Tibial artery (tissue), 4 donors: Measurements from ENCODE around the gene DOCK1.

ENCODE experiments used
- DNase-seq, 2 donors: peaks; one replicate each; pipeline ENCODE4 v3.0.0-alpha.2; 2019
- H3K27ac ChIP-seq, 2 donors: fragments of 200-600 bp; sonication (generic) in 1 of 2; 1 replicate in 1 of 2; 2 replicates in 1 of 2; pipeline ENCODE4 v1.5.1; 2018 to 2019; ENCODE audit warnings: mild to moderate bottlenecking in 1 of 2
- H3K27me3 ChIP-seq, 2 donors: fragments of 200-600 bp; sonication (generic) in 1 of 2; one replicate each; pipeline versions ENCODE4 v1.5.1 to v1.6.0; 2016 to 2019
- H3K36me3 ChIP-seq, 3 donors: fragments of 200-600 bp; sonication (generic) in 2 of 3; one replicate each; pipeline ENCODE4 v1.5.1; 2016 to 2019; ENCODE audit warnings: mild to moderate bottlenecking in 2 of 3
- H3K4me1 ChIP-seq, 4 donors: fragments of 200-600 bp; sonication (generic) in 2 of 4; 1 replicate in 3 of 4; 2 replicates in 1 of 4; pipeline ENCODE4 v1.5.1; 2016 to 2019
- H3K4me3 ChIP-seq, 2 donors: fragments of 200-600 bp; sonication (generic) in 1 of 2; 1 replicate in 1 of 2; 2 replicates in 1 of 2; pipeline ENCODE4 v1.5.1; 2018 to 2019; ENCODE audit warnings: mild to moderate bottlenecking in 2 of 2
- H3K9me3 ChIP-seq, 3 donors: fragments of 200-600 bp; sonication (generic) in 1 of 3; one replicate each; pipeline ENCODE4 v1.5.1; 2016 to 2019
- intact Hi-C: fragments of 100-400 bp; cut with DNase I; formaldehyde crosslinking; loops from one replicate; pipeline ENCODE4 v1.15.0; 2023; ENCODE audit warnings: low total_unique reads
- TF ChIP-seq, protein P1 (sequence below), 2 experiments: fragments of 200-600 bp in 1 of 2; fragments of 450-650 bp in 1 of 2; IDR thresholded peaks; one replicate each; pipeline ENCODE4 v1.5.1; 2017 to 2019; ENCODE audit warnings: antibody characterized with exemption in 2 of 2, mild to moderate bottlenecking in 1 of 2, moderate library complexity in 1 of 2

Gene DOCK1

GRCh38 chr10:127315888-127316287, 410.7 kb downstream of the DOCK1 start:
- no peaks in the 10 kb centered on the region for H3K27me3 ChIP-seq
- H3K4me1 ChIP-seq = peaks cover 0 to 4% (median 0%) of the 10 kb centered on the region in 4 donors
- no peaks in the 10 kb centered on the region for H3K9me3 ChIP-seq
- intact Hi-C loops = no loop called here
- no peak for DNase-seq
- TF ChIP-seq, protein P1, sequence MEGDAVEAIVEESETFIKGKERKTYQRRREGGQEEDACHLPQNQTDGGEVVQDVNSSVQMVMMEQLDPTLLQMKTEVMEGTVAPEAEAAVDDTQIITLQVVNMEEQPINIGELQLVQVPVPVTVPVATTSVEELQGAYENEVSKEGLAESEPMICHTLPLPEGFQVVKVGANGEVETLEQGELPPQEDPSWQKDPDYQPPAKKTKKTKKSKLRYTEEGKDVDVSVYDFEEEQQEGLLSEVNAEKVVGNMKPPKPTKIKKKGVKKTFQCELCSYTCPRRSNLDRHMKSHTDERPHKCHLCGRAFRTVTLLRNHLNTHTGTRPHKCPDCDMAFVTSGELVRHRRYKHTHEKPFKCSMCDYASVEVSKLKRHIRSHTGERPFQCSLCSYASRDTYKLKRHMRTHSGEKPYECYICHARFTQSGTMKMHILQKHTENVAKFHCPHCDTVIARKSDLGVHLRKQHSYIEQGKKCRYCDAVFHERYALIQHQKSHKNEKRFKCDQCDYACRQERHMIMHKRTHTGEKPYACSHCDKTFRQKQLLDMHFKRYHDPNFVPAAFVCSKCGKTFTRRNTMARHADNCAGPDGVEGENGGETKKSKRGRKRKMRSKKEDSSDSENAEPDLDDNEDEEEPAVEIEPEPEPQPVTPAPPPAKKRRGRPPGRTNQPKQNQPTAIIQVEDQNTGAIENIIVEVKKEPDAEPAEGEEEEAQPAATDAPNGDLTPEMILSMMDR (IDR thresholded peaks at IDR 0.05) = no peak
- H3K36me3 ChIP-seq = no peaks in the 10 kb centered on the region
- no peak overlapping the region for H3K4me3 ChIP-seq
- no peak overlapping the region for H3K27ac ChIP-seq

DNA sequence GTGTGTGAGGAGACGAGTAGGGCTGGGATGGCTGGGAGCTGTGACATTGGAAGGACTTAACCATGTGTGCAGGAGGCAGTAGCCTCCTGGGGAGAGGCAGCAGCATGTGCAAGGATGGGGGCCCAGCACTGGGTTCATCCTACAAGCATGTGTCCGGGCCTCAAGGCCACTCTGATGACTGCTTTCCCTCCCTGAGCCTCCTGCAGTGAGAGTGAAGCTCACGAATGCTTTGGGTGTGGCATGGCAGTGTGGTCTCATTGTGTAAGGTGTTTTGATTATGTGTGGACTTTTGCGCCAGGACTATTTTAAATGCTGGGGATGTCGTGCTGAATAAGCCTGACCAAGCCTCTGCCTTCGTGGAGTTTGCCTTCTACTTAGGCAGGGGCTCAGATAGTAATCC, 413.2 kb downstream of the DOCK1 start:
- no peaks in the 10 kb centered on the region for H3K36me3 ChIP-seq
- TF ChIP-seq, protein P1 (IDR thresholded peaks at IDR 0.05) = no peak
- H3K4me3 ChIP-seq = no peak overlapping the region
- intact Hi-C loops = no loop called here
- no peaks in the 10 kb centered on the region for H3K27me3 ChIP-seq
- H3K27ac ChIP-seq = no peak overlapping the region
- peaks cover 0 to 4% (median 0%) of the 10 kb centered on the region in 4 donors for H3K4me1 ChIP-seq
- no peak for DNase-seq
- H3K9me3 ChIP-seq = no peaks in the 10 kb centered on the region

GRCh38 chr10:127319271-127319670, 414.0 kb downstream of the DOCK1 start:
- Histone ChIP-seq H3K36me3 (no peaks in the 10 kb centered on the region), H3K4me3 (no peak overlapping the region), H3K4me1 (peaks cover 0 to 4% (median 0%) of the 10 kb centered on the region in 4 donors), H3K9me3 (no peaks in the 10 kb centered on the region), H3K27me3 (no peaks in the 10 kb centered on the region), H3K27ac (no peak overlapping the region)
- intact Hi-C loops = no loop called here
- TF ChIP-seq, protein P1 (IDR thresholded peaks at IDR 0.05) = no peak
- DNase-seq = no peak

DNA sequence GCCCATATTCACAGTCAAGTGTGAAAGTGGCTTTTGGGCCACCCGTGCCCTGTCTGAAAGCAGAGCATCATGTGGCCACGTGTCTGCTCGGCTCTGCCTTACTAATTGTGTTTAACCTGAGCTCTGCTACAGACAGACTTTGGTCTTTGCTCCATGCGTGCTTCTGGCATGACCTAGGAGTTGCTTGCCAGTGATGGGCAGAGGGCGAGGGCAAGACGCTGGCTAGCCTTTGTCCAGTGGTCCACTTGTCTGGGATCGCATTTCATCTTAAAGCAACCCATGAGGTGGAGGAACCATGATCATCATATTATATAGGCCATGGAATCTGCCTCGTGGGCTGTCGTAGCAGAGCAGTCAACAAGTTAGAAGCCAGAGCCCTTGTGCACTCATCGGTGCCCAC, 414.5 kb downstream of the DOCK1 start:
- no peak overlapping the region for H3K4me3 ChIP-seq
- H3K4me1 ChIP-seq = peaks cover 0 to 4% (median 0%) of the 10 kb centered on the region in 4 donors
- H3K27me3 ChIP-seq = no peaks in the 10 kb centered on the region
- no peak for DNase-seq
- H3K36me3 ChIP-seq = no peaks in the 10 kb centered on the region
- TF ChIP-seq, protein P1 (IDR thresholded peaks at IDR 0.05) = no peak
- no peaks in the 10 kb centered on the region for H3K9me3 ChIP-seq
- H3K27ac ChIP-seq = no peak overlapping the region
- intact Hi-C loops = no loop called here

GRCh38 chr10:127320176-127320575, 414.9 kb downstream of the DOCK1 start:
- no peaks in the 10 kb centered on the region for H3K36me3 ChIP-seq
- H3K4me3 ChIP-seq = no peak overlapping the region
- intact Hi-C loops = no loop called here
- no peak overlapping the region for H3K27ac ChIP-seq
- no peak for DNase-seq
- H3K9me3 ChIP-seq = no peaks in the 10 kb centered on the region
- H3K4me1 ChIP-seq = peaks cover 0 to 4% (median 0%) of the 10 kb centered on the region in 4 donors
- no peaks in the 10 kb centered on the region for H3K27me3 ChIP-seq
- TF ChIP-seq, protein P1 (IDR thresholded peaks at IDR 0.05) = no peak

GRCh38 chr10:127322286-127322685, 417.1 kb downstream of the DOCK1 start:
- no peak for DNase-seq
- Histone ChIP-seq H3K27ac (no peak overlapping the region), H3K27me3 (no peaks in the 10 kb centered on the region), H3K9me3 (no peaks in the 10 kb centered on the region), H3K4me1 (no peaks in the 10 kb centered on the region), H3K36me3 (no peaks in the 10 kb centered on the region), H3K4me3 (no peak overlapping the region)
- intact Hi-C loops = no loop called here
- TF ChIP-seq, protein P1 (IDR thresholded peaks at IDR 0.05) = no peak
